Central memory CD8-positive, alpha-beta T cell (primary cell): Measurements from ENCODE around the gene CCDC149.

Source experiments
- ATAC-seq: fragments of 150-1000 bp; cut with Tn5 transposase; replicated peaks from 2 replicates; pipeline ENCODE4 v1.10.0; 2022; ENCODE audit warnings: mild to moderate bottlenecking, moderate FRiP score, moderate number of reproducible peaks; ENCODE audit not compliant: poor library complexity, severe bottlenecking; ENCODE audit errors: extremely low read depth
- DNase-seq, 2 donors: peaks; one replicate each; pipeline ENCODE4 v3.0.0; 2021; ENCODE audit warnings: low spot score in 2 of 2
- H3K27ac Mint-ChIP-seq: one replicate; pipeline ENCODE4 v1.8.0; 2022; ENCODE audit warnings: low read depth, mild to moderate bottlenecking, moderate library complexity, mixed read lengths
- H3K27me3 Mint-ChIP-seq: one replicate; pipeline ENCODE4 v1.8.0; 2022; ENCODE audit warnings: mixed read lengths
- H3K36me3 Mint-ChIP-seq: one replicate; pipeline ENCODE4 v1.8.0; 2022; ENCODE audit warnings: mild to moderate bottlenecking, moderate library complexity, mixed read lengths; ENCODE audit not compliant: insufficient read depth
- H3K4me1 Mint-ChIP-seq: one replicate; pipeline ENCODE4 v1.8.0; 2022; ENCODE audit warnings: mixed read lengths
- H3K4me3 Mint-ChIP-seq: one replicate; pipeline ENCODE4 v1.8.0; 2022; ENCODE audit warnings: mild to moderate bottlenecking, moderate library complexity, mixed read lengths
- H3K9me3 Mint-ChIP-seq: one replicate; pipeline ENCODE4 v1.8.0; 2022; ENCODE audit warnings: mixed read lengths

CCDC149 gene

DNA sequence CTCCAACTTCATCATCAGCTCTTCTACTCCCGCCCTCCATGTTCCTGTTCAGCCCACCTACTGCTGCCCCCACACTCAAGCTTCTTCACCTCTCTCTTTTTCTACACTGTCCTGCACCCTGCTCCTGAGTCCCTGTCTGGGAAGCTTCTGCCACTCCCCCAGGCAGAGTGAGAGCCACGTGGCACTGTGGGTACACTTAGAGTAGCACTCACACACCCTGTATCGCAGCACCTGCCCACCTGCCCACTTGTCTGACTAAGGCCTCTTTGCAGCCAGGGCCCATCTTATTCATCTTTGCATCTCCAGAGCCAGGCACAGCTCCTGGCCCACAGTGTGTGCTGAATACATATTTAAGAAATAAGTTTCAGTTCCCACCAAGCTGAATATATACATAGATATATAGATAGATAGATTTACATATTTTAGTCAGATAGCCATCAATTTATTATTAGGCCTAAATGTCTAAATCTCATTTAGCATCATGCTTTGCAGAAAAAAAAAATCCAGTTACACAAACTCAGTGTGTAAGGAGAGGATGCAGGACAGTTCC, 24.9 kb downstream of the CCDC149 start:
- ATAC-seq (no peak), DNase-seq (no peak)
- no peaks in the 10 kb centered on the region for H3K9me3 Mint-ChIP-seq
- no peaks in the 10 kb centered on the region for H3K36me3 Mint-ChIP-seq
- H3K4me3 Mint-ChIP-seq: no peak overlapping the region
- H3K27me3 Mint-ChIP-seq: peaks cover 6% of the 10 kb centered on the region
- no peaks in the 10 kb centered on the region for H3K4me1 Mint-ChIP-seq
- no peak overlapping the region for H3K27ac Mint-ChIP-seq

DNA sequence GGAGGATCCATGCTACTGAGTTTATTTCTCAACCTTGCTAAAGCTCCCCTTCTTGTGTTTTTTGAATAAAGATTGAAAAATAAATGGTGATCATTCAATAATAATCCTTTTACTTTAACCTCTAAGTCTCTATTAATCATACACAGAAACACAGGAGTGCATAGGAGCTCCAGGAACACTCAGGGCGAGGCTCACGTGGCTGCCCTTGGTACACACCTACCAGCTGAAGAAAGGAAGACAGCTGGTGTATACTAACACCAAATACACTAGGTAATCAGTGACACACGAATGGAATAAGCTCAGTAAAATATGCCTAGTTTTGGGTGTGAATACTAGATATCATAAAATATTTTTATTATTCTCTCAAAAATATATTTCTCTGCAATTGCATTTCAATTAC, 26.2 kb downstream of the CCDC149 start:
- H3K9me3 Mint-ChIP-seq: no peaks in the 10 kb centered on the region
- no peak for ATAC-seq
- no peak overlapping the region for H3K27ac Mint-ChIP-seq
- no peaks in the 10 kb centered on the region for H3K4me1 Mint-ChIP-seq
- no peak overlapping the region for H3K4me3 Mint-ChIP-seq
- H3K36me3 Mint-ChIP-seq: no peaks in the 10 kb centered on the region
- H3K27me3 Mint-ChIP-seq: peaks cover 6% of the 10 kb centered on the region
- no peak for DNase-seq

DNA sequence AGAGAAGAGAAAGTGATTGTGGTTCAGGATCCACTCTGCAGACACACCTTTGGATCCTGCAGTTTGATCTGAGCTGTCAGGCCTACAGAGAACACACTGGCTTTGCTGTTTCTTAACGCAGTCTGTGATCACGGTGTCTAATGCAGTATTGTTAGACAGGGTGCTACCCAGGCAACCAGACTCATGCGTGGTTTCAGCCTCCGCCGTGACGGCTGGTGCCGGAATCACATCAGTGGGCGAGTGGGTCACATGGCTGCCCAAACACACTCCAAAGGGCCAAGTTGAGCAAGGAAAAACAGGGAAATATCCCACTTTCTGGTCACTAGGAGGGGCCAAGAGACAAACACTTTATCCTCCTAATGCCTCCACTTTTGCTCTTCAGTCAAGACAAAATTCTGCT, 27.5 kb downstream of the CCDC149 start:
- Mint-ChIP-seq H3K36me3 (no peaks in the 10 kb centered on the region), H3K4me3 (no peak overlapping the region), H3K27me3 (peaks cover 6% of the 10 kb centered on the region), H3K4me1 (no peaks in the 10 kb centered on the region), H3K9me3 (no peaks in the 10 kb centered on the region), H3K27ac (no peak overlapping the region)
- DNase-seq (no peak), ATAC-seq (no peak)

DNA sequence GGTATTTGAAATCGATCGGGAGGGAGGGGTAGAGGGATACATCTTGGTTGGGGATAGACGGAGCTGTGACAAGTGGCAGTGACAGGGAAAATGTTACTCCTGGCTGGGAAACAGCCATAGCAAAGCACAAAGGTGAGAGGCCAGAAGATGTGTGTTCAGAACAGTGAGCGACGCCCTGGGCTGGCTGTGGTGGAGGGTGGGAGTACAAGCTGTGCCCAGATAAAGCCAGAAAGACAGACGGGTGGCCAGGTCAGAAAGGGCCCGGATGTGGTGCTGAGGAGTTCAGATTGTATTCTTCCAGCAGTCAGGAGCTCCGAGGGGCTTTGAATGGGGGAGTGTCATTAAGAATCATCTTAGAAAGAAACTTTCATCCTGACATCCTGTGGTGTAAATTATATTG, 27.9 kb downstream of the CCDC149 start:
- H3K27me3 Mint-ChIP-seq: peaks cover 6% of the 10 kb centered on the region
- H3K9me3 Mint-ChIP-seq: no peaks in the 10 kb centered on the region
- H3K4me3 Mint-ChIP-seq: no peak overlapping the region
- H3K4me1 Mint-ChIP-seq: no peaks in the 10 kb centered on the region
- no peak for ATAC-seq
- no peak overlapping the region for H3K27ac Mint-ChIP-seq
- H3K36me3 Mint-ChIP-seq: no peaks in the 10 kb centered on the region
- no peak for DNase-seq

DNA sequence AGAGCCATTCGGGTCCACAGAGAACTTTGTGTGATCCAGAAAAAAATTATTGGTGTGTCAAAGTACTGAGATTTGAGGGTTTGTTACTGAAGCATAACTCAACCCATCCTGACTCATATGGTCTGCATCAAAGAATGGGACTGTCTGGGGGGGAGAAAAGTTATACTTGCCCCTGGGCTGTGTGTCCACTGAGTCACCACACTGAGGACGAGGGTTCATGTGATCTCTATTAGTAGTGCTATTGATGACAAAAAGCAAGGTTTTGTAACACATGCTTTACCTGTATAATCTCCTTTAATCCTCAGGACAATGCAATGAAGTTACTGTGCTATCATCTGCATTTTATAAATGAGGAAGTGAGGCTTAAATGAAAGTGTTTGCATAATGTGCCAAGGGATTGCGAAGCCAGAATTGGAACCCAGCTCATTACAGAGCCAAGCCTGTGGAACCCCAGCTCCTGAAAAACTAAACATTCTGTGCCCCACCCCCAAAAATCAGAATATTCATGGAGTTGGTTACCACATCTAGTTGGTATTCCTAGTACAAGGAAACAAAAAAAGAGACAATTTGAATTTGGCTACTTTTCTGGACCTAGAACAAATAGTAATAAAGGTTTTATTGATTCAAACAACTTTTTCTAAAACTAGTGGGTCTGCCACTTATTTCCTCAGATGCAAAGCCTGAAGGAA, 31.2 kb downstream of the CCDC149 start:
- DNase-seq (no peak), ATAC-seq (no peak)
- H3K4me3 Mint-ChIP-seq: no peak overlapping the region
- no peak overlapping the region for H3K27ac Mint-ChIP-seq
- H3K36me3 Mint-ChIP-seq: no peaks in the 10 kb centered on the region
- H3K27me3 Mint-ChIP-seq: peaks cover 9% of the 10 kb centered on the region
- no peaks in the 10 kb centered on the region for H3K4me1 Mint-ChIP-seq
- no peaks in the 10 kb centered on the region for H3K9me3 Mint-ChIP-seq

DNA sequence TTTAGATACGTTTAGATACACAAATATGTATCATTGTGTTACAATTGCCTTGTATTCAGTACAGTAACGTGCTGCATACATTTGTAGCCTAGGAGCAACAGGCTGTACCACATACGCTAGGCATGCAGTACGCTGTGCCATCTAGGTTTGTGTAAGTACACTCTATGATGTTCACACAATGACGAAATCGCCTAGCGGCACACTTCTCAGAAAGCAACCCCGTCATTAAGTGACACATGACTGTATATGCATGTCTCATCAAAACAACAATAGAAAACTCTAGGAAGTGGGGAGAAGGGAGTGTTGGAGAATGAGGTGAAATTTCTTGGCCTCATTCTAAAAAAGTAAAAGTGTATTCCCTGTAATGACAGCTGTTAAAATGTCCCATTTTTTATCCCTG, 32.7 kb downstream of the CCDC149 start:
- Mint-ChIP-seq H3K9me3 (no peaks in the 10 kb centered on the region), H3K4me3 (no peak overlapping the region), H3K4me1 (no peaks in the 10 kb centered on the region), H3K36me3 (no peaks in the 10 kb centered on the region), H3K27me3 (peaks cover 9% of the 10 kb centered on the region), H3K27ac (no peak overlapping the region)
- DNase-seq: no peak
- ATAC-seq: no peak

DNA sequence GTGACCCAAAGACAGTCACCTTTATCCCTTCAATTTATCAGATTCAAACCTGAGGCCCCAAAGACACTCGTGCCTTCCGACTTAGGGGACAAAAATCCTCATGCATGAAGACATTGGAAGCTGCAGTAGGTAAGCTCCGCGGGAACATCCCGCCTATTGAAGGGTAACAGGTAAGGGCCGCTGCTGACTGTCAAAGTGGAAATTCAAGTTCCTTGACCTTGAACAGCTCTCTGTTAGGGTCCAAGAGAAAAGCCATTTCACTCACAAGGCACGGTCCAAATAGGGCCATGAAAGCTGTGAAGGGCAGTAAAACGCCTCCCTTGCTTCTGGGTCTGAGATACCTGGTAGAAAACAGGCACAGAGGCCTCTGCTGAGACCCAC, 34.2 kb downstream of the CCDC149 start:
- ATAC-seq: no peak
- Mint-ChIP-seq H3K9me3 (no peaks in the 10 kb centered on the region), H3K36me3 (no peaks in the 10 kb centered on the region), H3K4me3 (no peak overlapping the region), H3K27ac (no peak overlapping the region), H3K27me3 (peaks cover 9% of the 10 kb centered on the region), H3K4me1 (no peaks in the 10 kb centered on the region)
- no peak for DNase-seq

DNA sequence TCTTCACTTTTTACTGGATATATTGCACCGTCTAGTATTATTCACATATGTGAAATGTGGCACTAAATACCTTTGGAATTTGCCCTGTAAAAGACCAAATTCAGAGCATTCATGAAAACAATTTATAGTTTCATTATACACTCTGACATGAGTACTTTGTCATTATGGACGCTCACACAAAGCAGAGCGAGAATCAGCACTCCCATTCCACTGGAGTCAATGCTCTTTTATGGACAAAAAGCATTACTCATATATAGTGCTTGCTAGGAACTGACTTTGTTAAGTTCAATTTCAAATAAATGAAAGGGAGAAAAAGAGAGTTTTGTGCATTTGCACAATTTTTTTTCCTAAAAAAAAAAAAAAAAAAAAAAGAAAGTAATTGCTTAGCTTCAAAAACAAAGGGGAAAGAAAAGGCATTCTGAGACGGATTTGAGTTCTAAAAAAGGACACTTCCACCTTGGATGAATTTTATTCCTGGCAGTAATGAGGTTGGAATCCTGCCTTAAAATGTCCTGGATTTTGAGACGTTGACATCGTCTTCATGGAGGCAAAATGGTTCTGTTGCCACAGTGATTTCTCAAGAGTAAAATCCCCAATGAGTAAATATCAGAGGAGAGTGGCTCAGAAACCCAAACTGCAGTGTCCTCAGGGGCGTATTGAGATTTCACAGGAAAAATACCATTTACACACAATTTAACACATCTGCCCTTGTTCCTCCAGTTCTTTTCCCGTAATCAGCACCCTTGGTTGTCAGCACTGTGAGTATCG, 34.8 kb downstream of the CCDC149 start:
- H3K27me3 Mint-ChIP-seq: peaks cover 9% of the 10 kb centered on the region
- no peaks in the 10 kb centered on the region for H3K36me3 Mint-ChIP-seq
- H3K4me1 Mint-ChIP-seq: no peaks in the 10 kb centered on the region
- H3K9me3 Mint-ChIP-seq: no peaks in the 10 kb centered on the region
- no peak overlapping the region for H3K4me3 Mint-ChIP-seq
- no peak for ATAC-seq
- no peak for DNase-seq
- no peak overlapping the region for H3K27ac Mint-ChIP-seq

DNA sequence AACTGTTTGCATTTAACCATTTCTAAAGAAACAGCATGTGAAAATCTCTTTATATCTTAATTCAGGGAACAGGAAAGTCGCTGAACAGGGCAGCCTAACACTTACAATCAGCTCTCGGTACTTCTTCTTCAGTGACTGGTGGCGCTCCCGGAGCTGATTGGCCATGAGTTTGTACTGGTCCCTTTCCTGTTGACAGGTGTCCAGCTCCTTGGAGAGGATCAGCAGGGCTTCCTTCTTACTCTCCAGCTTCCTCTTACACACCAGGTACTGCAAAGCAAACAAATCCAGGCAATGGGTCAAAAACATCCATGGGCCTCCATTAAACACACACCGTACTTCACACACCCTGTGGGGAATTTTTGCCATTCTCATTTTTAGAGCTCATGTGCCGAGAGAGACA, 36.4 kb downstream of the CCDC149 start:
- ATAC-seq (no peak), DNase-seq (no peak)
- Mint-ChIP-seq H3K27me3 (peaks cover 9% of the 10 kb centered on the region), H3K4me1 (no peaks in the 10 kb centered on the region), H3K27ac (no peak overlapping the region), H3K4me3 (no peak overlapping the region), H3K36me3 (no peaks in the 10 kb centered on the region), H3K9me3 (no peaks in the 10 kb centered on the region)

DNA sequence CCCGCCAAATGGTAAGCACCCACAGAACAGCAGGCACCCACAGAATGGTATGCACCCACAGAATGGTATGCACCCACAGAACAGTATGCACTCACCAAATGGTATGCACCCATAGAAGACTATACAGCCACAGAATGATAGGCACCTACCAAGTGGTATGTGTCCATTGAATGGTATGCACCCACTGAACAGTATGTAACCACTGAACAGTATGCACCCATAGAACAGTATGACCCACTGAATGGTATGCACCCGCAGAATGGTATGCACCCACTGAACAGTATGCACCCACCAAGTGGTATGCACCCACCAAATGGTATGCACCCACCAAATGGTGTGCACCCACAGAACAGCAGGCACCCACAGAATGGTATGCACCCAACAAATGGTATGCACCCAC, 40.1 kb downstream of the CCDC149 start:
- Mint-ChIP-seq H3K27ac (no peak overlapping the region), H3K4me3 (no peak overlapping the region), H3K36me3 (no peaks in the 10 kb centered on the region), H3K4me1 (no peaks in the 10 kb centered on the region), H3K27me3 (peaks cover 4% of the 10 kb centered on the region), H3K9me3 (no peaks in the 10 kb centered on the region)
- no peak for DNase-seq
- no peak for ATAC-seq

DNA sequence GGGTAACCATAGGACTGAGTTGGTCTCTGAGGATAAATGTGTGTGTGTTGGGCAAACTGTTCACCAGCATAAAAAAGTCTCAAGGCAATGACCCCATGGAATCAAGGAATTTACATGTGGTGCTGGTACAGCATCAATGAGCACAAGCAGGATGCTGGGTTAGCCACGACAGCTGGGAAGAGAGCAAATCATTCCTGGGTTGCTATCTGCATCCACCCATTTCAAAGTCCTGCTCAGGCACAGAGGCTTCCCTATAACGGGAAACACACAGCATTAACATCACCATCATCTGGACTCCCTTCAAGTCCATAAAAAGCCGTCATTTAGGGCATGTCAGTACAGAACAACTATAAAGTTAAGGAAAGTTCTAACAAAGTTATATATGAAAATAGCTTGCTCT, 41.6 kb downstream of the CCDC149 start:
- Mint-ChIP-seq H3K9me3 (no peaks in the 10 kb centered on the region), H3K4me1 (no peaks in the 10 kb centered on the region), H3K4me3 (no peak overlapping the region), H3K36me3 (no peaks in the 10 kb centered on the region), H3K27ac (no peak overlapping the region), H3K27me3 (no peaks in the 10 kb centered on the region)
- ATAC-seq (no peak), DNase-seq (no peak)

DNA sequence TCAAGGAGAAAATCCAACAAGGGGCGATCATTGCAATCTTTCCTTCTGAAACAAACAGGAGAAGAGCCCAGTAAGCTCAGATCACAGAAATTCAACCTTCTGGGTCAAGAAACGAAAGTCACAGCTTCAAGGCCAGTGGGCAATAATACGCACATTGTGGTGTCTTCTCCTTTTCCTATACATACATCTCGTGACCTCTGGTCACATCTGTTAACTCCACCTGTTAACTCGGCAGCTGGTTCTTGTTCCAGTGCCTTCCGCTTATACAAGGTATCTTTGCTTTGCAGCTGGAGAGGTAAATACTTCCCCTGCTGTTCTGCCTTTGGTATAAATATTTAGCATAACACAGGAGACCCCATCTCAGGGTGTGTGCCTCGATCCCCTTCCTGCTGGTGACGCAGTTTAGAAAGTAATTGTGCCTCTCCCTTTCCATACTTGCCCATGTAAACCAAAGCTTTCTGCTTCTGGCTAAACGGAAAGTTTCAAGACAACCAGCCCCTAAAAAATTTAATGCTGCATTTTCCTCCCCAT, 45.0 kb downstream of the CCDC149 start:
- DNase-seq: no peak
- Mint-ChIP-seq H3K4me3 (no peak overlapping the region), H3K27ac (no peak overlapping the region), H3K27me3 (no peaks in the 10 kb centered on the region), H3K9me3 (no peaks in the 10 kb centered on the region), H3K4me1 (no peaks in the 10 kb centered on the region), H3K36me3 (no peaks in the 10 kb centered on the region)
- no peak for ATAC-seq

DNA sequence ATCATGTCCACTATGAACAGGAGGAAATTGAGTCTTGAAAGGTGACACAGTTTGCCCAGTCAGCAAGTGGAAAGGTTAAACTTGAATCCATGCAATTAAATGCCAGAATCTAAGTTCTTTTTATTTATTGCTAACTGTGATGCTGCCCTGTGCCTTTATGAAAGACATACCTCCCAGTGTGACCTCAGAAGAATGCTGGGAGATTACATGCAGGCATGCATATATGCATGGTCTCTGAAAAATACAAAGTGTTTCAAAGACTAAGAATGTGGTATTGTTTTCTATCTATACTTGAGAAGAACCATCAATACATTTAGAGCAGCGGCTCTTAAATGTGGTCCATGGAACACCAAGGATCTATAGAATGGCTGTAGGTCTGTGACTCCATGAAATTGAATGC, 45.6 kb downstream of the CCDC149 start:
- H3K36me3 Mint-ChIP-seq: no peaks in the 10 kb centered on the region
- ATAC-seq (no peak), DNase-seq (no peak)
- H3K27ac Mint-ChIP-seq: no peak overlapping the region
- H3K4me1 Mint-ChIP-seq: no peaks in the 10 kb centered on the region
- no peak overlapping the region for H3K4me3 Mint-ChIP-seq
- H3K9me3 Mint-ChIP-seq: no peaks in the 10 kb centered on the region
- no peaks in the 10 kb centered on the region for H3K27me3 Mint-ChIP-seq
